B cell (primary cell): ENCODE data around the gene WNT9A. TPM values are rescaled to one million over a fixed set of nuclear protein-coding genes. Genes with fewer than 3 reads are reported as not detected.

Source experiments
- ATAC-seq: fragments of 200-7000 bp; cut with Tn5 transposase; one replicate; pipeline ENCODE4 v1.10.0; 2021; ENCODE audit warnings: low read depth, mild to moderate bottlenecking, moderate number of reproducible peaks, moderate library complexity
- CTCF ChIA-PET: fragments of 350-600 bp; sonication (Branson Sonifier 250); formaldehyde crosslinking; loops from one replicate; lab custom pipeline; 2021; ENCODE audit warnings: antibody characterized with exemption, inconsistent platforms; lab: Charles Lee
- POLR2A ChIA-PET: fragments of 350-600 bp; sonication (Branson Sonifier 250); formaldehyde crosslinking; loops from one replicate; lab custom pipeline; 2021; ENCODE audit warnings: antibody characterized with exemption; lab: Charles Lee
- DNase-seq: peaks from one replicate; pipeline ENCODE4 v3.0.0; 2013
- H2AFZ ChIP-seq: 2 replicates; pipeline ENCODE4 v1.6.1; 2012; ENCODE audit warnings: mild to moderate bottlenecking, low read depth, low read length; ENCODE audit not compliant: insufficient read depth, poor library complexity, severe bottlenecking
- H3K27ac ChIP-seq, 2 donors: 1 replicate in 1 of 2; 2 replicates in 1 of 2; pipeline ENCODE4 v1.5.1; 2012 to 2013; ENCODE audit warnings: low read length in 2 of 2, mild to moderate bottlenecking in 2 of 2, moderate library complexity in 1 of 2
- H3K27me3 ChIP-seq, 4 experiments: fragments of 200-600 bp in 1 of 4; sonication (generic) in 1 of 4; replicated peaks in 1 of 4; 1 replicate in 2 of 4; 2 replicates in 2 of 4; pipeline versions ENCODE4 v1.6.1 to v1.7.0; 2013 to 2016; ENCODE audit warnings: low read length in 3 of 4, mild to moderate bottlenecking in 2 of 4, mixed read lengths in 1 of 4, moderate library complexity in 1 of 4; ENCODE audit not compliant: insufficient read depth in 4 of 4, control insufficient read depth in 3 of 4; ENCODE audit errors: control extremely low read depth in 1 of 4
- H3K36me3 ChIP-seq, 2 experiments: replicated peaks in 1 of 2; 1 replicate in 1 of 2; 2 replicates in 1 of 2; pipeline versions ENCODE4 v1.6.1 to v1.7.1; 2013; ENCODE audit warnings: low read length in 1 of 2; ENCODE audit not compliant: insufficient read depth in 2 of 2, control insufficient read depth in 1 of 2; ENCODE audit errors: control extremely low read depth in 1 of 2, extremely low read depth in 1 of 2
- H3K4me1 ChIP-seq, 2 donors: fragments of 200-600 bp in 1 of 2; sonication (generic) in 1 of 2; 1 replicate in 1 of 2; 2 replicates in 1 of 2; pipeline versions ENCODE4 v1.5.1 to v1.6.1; 2013 to 2017; ENCODE audit warnings: low read length in 2 of 2; ENCODE audit not compliant: control insufficient read depth in 2 of 2, insufficient read depth in 2 of 2
- H3K4me2 ChIP-seq: replicated peaks from 2 replicates; pipeline ENCODE3; 2012; ENCODE audit warnings: mild to moderate bottlenecking, low read depth, low read length; ENCODE audit not compliant: poor library complexity, severe bottlenecking
- H3K4me3 ChIP-seq, 5 experiments: fragments of 200-600 bp in 1 of 5; sonication (generic) in 1 of 5; 1 replicate in 3 of 5; 2 replicates in 2 of 5; pipeline versions ENCODE4 v1.5.1 to v1.7.0; 2011 to 2016; ENCODE audit warnings: low read length in 4 of 5, mild to moderate bottlenecking in 4 of 5, low read depth in 2 of 5, control low read depth in 1 of 5, moderate library complexity in 1 of 5; ENCODE audit not compliant: insufficient read depth in 1 of 5; ENCODE audit errors: control extremely low read depth in 1 of 5, extremely low read depth in 1 of 5
- H3K79me2 ChIP-seq: fragments of 200-600 bp; sonication (generic); one replicate; pipeline ENCODE4 v1.6.0; 2016; ENCODE audit warnings: low read length; ENCODE audit not compliant: control insufficient read depth, insufficient read depth
- H3K9ac ChIP-seq: fragments of 200-600 bp; sonication (generic); 2 replicates; pipeline ENCODE4 v1.6.1; 2017; ENCODE audit warnings: mild to moderate bottlenecking, low read length, moderate library complexity
- H3K9me3 ChIP-seq, 3 donors: one replicate each; pipeline versions ENCODE4 v1.6.1 to v1.7.1; 2013; ENCODE audit warnings: low read length in 2 of 3; ENCODE audit not compliant: control insufficient read depth in 2 of 3, insufficient read depth in 1 of 3; ENCODE audit errors: control extremely low read depth in 1 of 3
- H4K20me1 ChIP-seq: 2 replicates; pipeline ENCODE4 v1.6.0; 2012; ENCODE audit warnings: mild to moderate bottlenecking, low read length; ENCODE audit not compliant: insufficient read depth, control insufficient read depth, poor library complexity, severe bottlenecking
- H3K27ac Mint-ChIP-seq: one replicate; pipeline ENCODE4 v1.8.0; 2021; ENCODE audit warnings: mixed read lengths
- H3K27me3 Mint-ChIP-seq: one replicate; pipeline ENCODE4 v1.8.0; 2021; ENCODE audit warnings: mixed read lengths
- H3K4me1 Mint-ChIP-seq: one replicate; pipeline ENCODE4 v1.8.0; 2021; ENCODE audit warnings: mixed read lengths
- H3K4me3 Mint-ChIP-seq: one replicate; pipeline ENCODE4 v1.8.0; 2021; ENCODE audit warnings: mixed read lengths
- H3K9me3 Mint-ChIP-seq: one replicate; pipeline ENCODE4 v1.8.0; 2022; ENCODE audit warnings: mixed read lengths; ENCODE audit not compliant: insufficient read depth
- EZH2 ChIP-seq: IDR thresholded peaks from 2 replicates; pipeline ENCODE4 v1.6.1; 2012; ENCODE audit warnings: borderline replicate concordance, low read depth, mild to moderate bottlenecking, moderate library complexity, low read length; ENCODE audit not compliant: insufficient read depth, poor library complexity, severe bottlenecking
- WGBS: methylation state at CpG from one replicate; pipeline ENCODE4 v1.1.5; 2013; ENCODE audit warnings: missing lambda C conversion rate; ENCODE audit not compliant: insufficient coverage; 5-methylcytosine and 5-hydroxymethylcytosine counted together
- intact Hi-C: fragments of 100-400 bp; cut with micrococcal nuclease; formaldehyde crosslinking; loops from one replicate; pipeline ENCODE4 v1.10.0; 2022
- polyA plus RNA-seq: library from polyadenylated mRNA; depleted of rRNA; stranded (reverse); fragments of >200 nt; gene quantifications from 2 replicates; pipeline ENCODE4 v1.2.3, GENCODE V29; 2012
- total RNA-seq, 2 donors: library from RNA; stranded (reverse); fragments of 120-200 nt in 1 of 2; gene quantifications; 1 replicate in 1 of 2; 2 replicates in 1 of 2; pipeline versions ENCODE4 v1.2.3 to v1.2.4, GENCODE V29; 2013 to 2022
- TF ChIP-seq, protein P1 (sequence below): fragments of 200-600 bp; IDR thresholded peaks from one replicate; pipeline ENCODE4 v1.8.0; 2022; ENCODE audit warnings: antibody characterized with exemption, mild to moderate bottlenecking

The WNT9A gene
- total and polyA plus RNA-seq, 2 donors (not counting 1 experiment from before 2014, with no cell fraction given), result 0.04 TPM; not detected in 1

- peaks cover 24% of the 10 kb centered on the region for H3K27me3 Mint-ChIP-seq
- Histone ChIP-seq H3K4me1 (no peaks in the 10 kb centered on the region), H3K9me3 (no peaks in the 10 kb centered on the region), H3K36me3 (no peaks in the 10 kb centered on the region), H3K27ac (no peak overlapping the region), H4K20me1 (no peaks in the 10 kb centered on the region), H3K4me2 (no peak overlapping the region), H2AFZ (no peak overlapping the region), H3K9ac (no peak overlapping the region), H3K27me3 (peaks cover 0 to 13% (median 0%) of the 10 kb centered on the region in 4 experiments), H3K4me3 (no peak overlapping the region), H3K79me2 (no peaks in the 10 kb centered on the region)
- no peak overlapping the region for H3K27ac Mint-ChIP-seq
- ChIA-PET CTCF (no interaction called here), POLR2A (no interaction called here)
- H3K4me1 Mint-ChIP-seq, result peaks cover under 1% of the 10 kb centered on the region
- no peaks in the 10 kb centered on the region for H3K9me3 Mint-ChIP-seq
- DNase-seq (no peak), ATAC-seq (no peak)
- WGBS, result 93% methylated on average over 17 of the region's 17 CpGs
- no peak for TF ChIP-seq EZH2
- TF ChIP-seq, protein P1, sequence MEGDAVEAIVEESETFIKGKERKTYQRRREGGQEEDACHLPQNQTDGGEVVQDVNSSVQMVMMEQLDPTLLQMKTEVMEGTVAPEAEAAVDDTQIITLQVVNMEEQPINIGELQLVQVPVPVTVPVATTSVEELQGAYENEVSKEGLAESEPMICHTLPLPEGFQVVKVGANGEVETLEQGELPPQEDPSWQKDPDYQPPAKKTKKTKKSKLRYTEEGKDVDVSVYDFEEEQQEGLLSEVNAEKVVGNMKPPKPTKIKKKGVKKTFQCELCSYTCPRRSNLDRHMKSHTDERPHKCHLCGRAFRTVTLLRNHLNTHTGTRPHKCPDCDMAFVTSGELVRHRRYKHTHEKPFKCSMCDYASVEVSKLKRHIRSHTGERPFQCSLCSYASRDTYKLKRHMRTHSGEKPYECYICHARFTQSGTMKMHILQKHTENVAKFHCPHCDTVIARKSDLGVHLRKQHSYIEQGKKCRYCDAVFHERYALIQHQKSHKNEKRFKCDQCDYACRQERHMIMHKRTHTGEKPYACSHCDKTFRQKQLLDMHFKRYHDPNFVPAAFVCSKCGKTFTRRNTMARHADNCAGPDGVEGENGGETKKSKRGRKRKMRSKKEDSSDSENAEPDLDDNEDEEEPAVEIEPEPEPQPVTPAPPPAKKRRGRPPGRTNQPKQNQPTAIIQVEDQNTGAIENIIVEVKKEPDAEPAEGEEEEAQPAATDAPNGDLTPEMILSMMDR, result no peak
- intact Hi-C loops, result no loop called here
- no peak overlapping the region for H3K4me3 Mint-ChIP-seq
These were observed 6.9 kb downstream of the WNT9A start for GRCh38 chr1:227940791-227941241.

GRCh38 chr1:227939791-227940771 is 7.7 kb downstream of the WNT9A start:
- Mint-ChIP-seq H3K27me3 (peaks cover 25% of the 10 kb centered on the region), H3K9me3 (no peaks in the 10 kb centered on the region), H3K4me1 (no peaks in the 10 kb centered on the region), H3K4me3 (no peak overlapping the region), H3K27ac (no peak overlapping the region)
- Histone ChIP-seq H3K9ac (no peak overlapping the region), H3K4me3 (no peak overlapping the region), H3K4me2 (no peak overlapping the region), H3K4me1 (no peaks in the 10 kb centered on the region), H3K36me3 (no peaks in the 10 kb centered on the region), H3K27me3 (peaks cover 0 to 9% (median 0%) of the 10 kb centered on the region in 4 experiments), H4K20me1 (no peaks in the 10 kb centered on the region), H3K9me3 (no peaks in the 10 kb centered on the region), H3K27ac (no peak overlapping the region), H3K79me2 (no peaks in the 10 kb centered on the region), H2AFZ (no peak overlapping the region)
- DNase-seq (no peak), ATAC-seq (no peak)
- POLR2A ChIA-PET, result no interaction called here
- WGBS, result 83% methylated on average over 20 of the region's 20 CpGs
- intact Hi-C loops, result no loop called here
- no peak for TF ChIP-seq EZH2
- TF ChIP-seq, protein P1, result no peak
- CTCF ChIA-PET, result no interaction called here
